Upper lobe of left lung (tissue), 6 donors: ENCODE results near the gene LRP5. TPM values are rescaled to one million over a fixed set of nuclear protein-coding genes. Genes with fewer than 3 reads are reported as not detected.

Experiments
- ATAC-seq, 2 donors: fragments of 200-7000 bp; cut with Tn5 transposase; one replicate each; pipeline ENCODE4 v1.9.1; 2022; ENCODE audit warnings: mild to moderate bottlenecking in 2 of 2, moderate library complexity in 2 of 2; ENCODE audit not compliant: low FRiP score in 2 of 2
- DNase-seq, 2 donors: peaks; one replicate each; pipeline ENCODE4 v3.0.0-alpha.2; 2019 to 2020
- H3K27ac ChIP-seq, 4 donors: fragments of 200-600 bp; sonication (generic); one replicate each; pipeline ENCODE4 v1.5.1; 2016 to 2019
- H3K27me3 ChIP-seq, 4 donors: fragments of 200-600 bp; sonication (generic); one replicate each; pipeline ENCODE4 v1.5.1; 2017 to 2019
- H3K36me3 ChIP-seq, 4 donors: fragments of 200-600 bp; sonication (generic); one replicate each; pipeline ENCODE4 v1.5.1; 2016 to 2019
- H3K4me1 ChIP-seq, 4 donors: fragments of 200-600 bp; sonication (generic); one replicate each; pipeline ENCODE4 v1.5.1; 2018 to 2019
- H3K4me3 ChIP-seq, 4 donors: fragments of 200-600 bp; sonication (generic); one replicate each; pipeline ENCODE4 v1.5.1; 2017 to 2019; ENCODE audit warnings: mild to moderate bottlenecking in 2 of 4, moderate library complexity in 1 of 4
- H3K9me3 ChIP-seq, 4 donors: fragments of 200-600 bp; sonication (generic); one replicate each; pipeline ENCODE4 v1.5.1; 2018 to 2019
- CTCF ChIP-seq, 6 experiments: fragments of 450-650 bp in 4 of 6; fragments of 200-600 bp in 2 of 6; sonication (generic) in 2 of 6; IDR thresholded peaks; one replicate each; pipeline ENCODE4 v1.5.1; 2016 to 2019; ENCODE audit warnings: antibody characterized with exemption in 6 of 6
- EP300 ChIP-seq, 4 donors: sonication (generic); formaldehyde crosslinking; IDR thresholded peaks; one replicate each; pipeline ENCODE4 v1.5.1; 2017; ENCODE audit warnings: antibody characterized with exemption in 4 of 4, control low read depth in 2 of 4
- POLR2A ChIP-seq, 4 donors: fragments of 450-650 bp; IDR thresholded peaks; one replicate each; pipeline ENCODE4 v1.5.1; 2016 to 2017; ENCODE audit warnings: antibody characterized with exemption in 4 of 4, mild to moderate bottlenecking in 2 of 4
- POLR2AphosphoS5 ChIP-seq, 2 donors: sonication (generic); formaldehyde crosslinking; IDR thresholded peaks; one replicate each; pipeline ENCODE4 v1.5.1; 2017; ENCODE audit warnings: antibody characterized with exemption in 2 of 2
- WGBS, 2 donors: methylation state at CpG; one replicate each; pipeline ENCODE4 v1.1.5; 2017 to 2018; 5-methylcytosine and 5-hydroxymethylcytosine counted together
- total RNA-seq, 6 donors: library from RNA; depleted of rRNA in 4 of 6; stranded (reverse); fragments of >200 nt in 4 of 6; gene quantifications; one replicate each; pipeline versions ENCODE4 v1.1.0 to v1.2.1, GENCODE V29; 2016 to 2021
- donor health status: DM: no; HTN: no; CAD: no; lungs with moderate emphysema.
- donor health status: DM: no; HTN: yes; CAD: no; lungs with severe emphysema.

LRP5 gene
- total RNA-seq, 6 donors from 2014 or later, result 51.5 to 79.4 (median 67.6) TPM

GRCh38 chr11:68386331-68386978 lies 74.1 kb downstream of the LRP5 start:
- Histone ChIP-seq H3K27me3 (no peaks in the 10 kb centered on the region), H3K27ac (no peak overlapping the region), H3K36me3 (peaks cover 0 to 35% (median 12%) of the 10 kb centered on the region in 4 donors), H3K9me3 (no peaks in the 10 kb centered on the region), H3K4me1 (peaks cover 7 to 24% (median 16%) of the 10 kb centered on the region in 4 donors), H3K4me3 (no peak overlapping the region)
- WGBS, 2 donors, result 96 to 98% methylated on average over 16 to 52 of the region's 52 CpGs
- no peak for ATAC-seq
- DNase-seq, result peak in 1 of 2 donors; percentile 85
- TF ChIP-seq POLR2A (IDR thresholded peaks at IDR 0.05) (no peak), POLR2AphosphoS5 (IDR thresholded peaks at IDR 0.05) (no peak), CTCF (IDR thresholded peaks at IDR 0.05) (no peak), EP300 (IDR thresholded peaks at IDR 0.05) (no peak)

- Histone ChIP-seq H3K4me3 (no peak overlapping the region), H3K27ac (no peak overlapping the region), H3K27me3 (no peaks in the 10 kb centered on the region), H3K4me1 (peaks cover 0 to 12% (median 7%) of the 10 kb centered on the region in 4 donors), H3K36me3 (peaks cover 0 to 41% (median 12%) of the 10 kb centered on the region in 4 donors), H3K9me3 (no peaks in the 10 kb centered on the region)
- no peak for ATAC-seq
- peak in 1 of 2 donors; percentile 63 for DNase-seq
- TF ChIP-seq EP300 (IDR thresholded peaks at IDR 0.05), result no peak
- TF ChIP-seq POLR2AphosphoS5 (IDR thresholded peaks at IDR 0.05), result no peak
- TF ChIP-seq POLR2A (IDR thresholded peaks at IDR 0.05), result no peak
- no peak for TF ChIP-seq CTCF (IDR thresholded peaks at IDR 0.05)
- 93 to 97% methylated on average over 5 to 13 of the region's 13 CpGs for WGBS, 2 donors
Measured at GRCh38 chr11:68387840-68388239, 75.4 kb downstream of the LRP5 start.

GRCh38 chr11:68388595-68389198 lies 76.3 kb downstream of the LRP5 start:
- Histone ChIP-seq H3K4me1 (peaks cover 0 to 5% (median 5%) of the 10 kb centered on the region in 4 donors), H3K9me3 (no peaks in the 10 kb centered on the region), H3K27ac (no peak overlapping the region), H3K4me3 (no peak overlapping the region), H3K27me3 (no peaks in the 10 kb centered on the region), H3K36me3 (peaks cover 0 to 41% (median 12%) of the 10 kb centered on the region in 4 donors)
- no peak for ATAC-seq
- no peak for DNase-seq
- WGBS, 2 donors, result 93 to 94% methylated on average over 10 to 11 of the region's 11 CpGs
- TF ChIP-seq POLR2A (IDR thresholded peaks at IDR 0.05) (no peak), EP300 (IDR thresholded peaks at IDR 0.05) (no peak), POLR2AphosphoS5 (IDR thresholded peaks at IDR 0.05) (no peak), CTCF (IDR thresholded peaks at IDR 0.05) (no peak)

- DNase-seq (no peak), ATAC-seq (no peak)
- TF ChIP-seq POLR2AphosphoS5 (IDR thresholded peaks at IDR 0.05) (no peak), CTCF (IDR thresholded peaks at IDR 0.05) (no peak), POLR2A (IDR thresholded peaks at IDR 0.05) (no peak), EP300 (IDR thresholded peaks at IDR 0.05) (no peak)
- Histone ChIP-seq H3K27ac (no peak overlapping the region), H3K36me3 (peaks cover 0 to 41% (median 12%) of the 10 kb centered on the region in 4 donors), H3K4me1 (no peaks in the 10 kb centered on the region), H3K9me3 (no peaks in the 10 kb centered on the region), H3K4me3 (no peak overlapping the region), H3K27me3 (no peaks in the 10 kb centered on the region)
- 94 to 98% methylated on average over 13 to 16 of the region's 16 CpGs for WGBS, 2 donors
Measured at GRCh38 chr11:68390315-68390714, 77.9 kb downstream of the LRP5 start.
